ENCODE data around the gene CDH4.

- no peak for TF ChIP-seq CTCF (IDR thresholded peaks at IDR 0.05)
- TF ChIP-seq POLR2AphosphoS5 (IDR thresholded peaks at IDR 0.05; ENCODE audit: low read depth, low read length): no peak
- TF ChIP-seq REST (IDR thresholded peaks at IDR 0.05; ENCODE audit: insufficient read depth in 1 of 2, low read depth in 2 of 2, low read length in 1 of 2): no peak
- TF ChIP-seq TCF7L2 (IDR thresholded peaks at IDR 0.05; ENCODE audit: low read depth, low read length): no peak
Observed at GRCh38 chr20:61832181-61832580, 580.1 kb downstream of the CDH4 start.
